ES-I3 (cell line): ENCODE results near the gene SPARC.

Experiments
- H3K36me3 ChIP-seq: 2 replicates; pipeline ENCODE4 v1.6.1; 2013; ENCODE audit warnings: mild to moderate bottlenecking, low read length, control low read depth, moderate library complexity; ENCODE audit not compliant: insufficient read depth
- H3K4me1 ChIP-seq: 2 replicates; pipeline ENCODE4 v1.6.1; 2013; ENCODE audit warnings: mild to moderate bottlenecking, control low read depth, low read length; ENCODE audit not compliant: insufficient read depth
- H3K9ac ChIP-seq: 2 replicates; pipeline ENCODE4 v1.6.1; 2013; ENCODE audit warnings: low read depth, mild to moderate bottlenecking, low read length, moderate library complexity
- H3K9me3 ChIP-seq: 2 replicates; pipeline ENCODE4 v1.6.1; 2013; ENCODE audit warnings: mild to moderate bottlenecking, low read length, moderate library complexity; ENCODE audit not compliant: control insufficient read depth, insufficient read depth

Gene SPARC

DNA sequence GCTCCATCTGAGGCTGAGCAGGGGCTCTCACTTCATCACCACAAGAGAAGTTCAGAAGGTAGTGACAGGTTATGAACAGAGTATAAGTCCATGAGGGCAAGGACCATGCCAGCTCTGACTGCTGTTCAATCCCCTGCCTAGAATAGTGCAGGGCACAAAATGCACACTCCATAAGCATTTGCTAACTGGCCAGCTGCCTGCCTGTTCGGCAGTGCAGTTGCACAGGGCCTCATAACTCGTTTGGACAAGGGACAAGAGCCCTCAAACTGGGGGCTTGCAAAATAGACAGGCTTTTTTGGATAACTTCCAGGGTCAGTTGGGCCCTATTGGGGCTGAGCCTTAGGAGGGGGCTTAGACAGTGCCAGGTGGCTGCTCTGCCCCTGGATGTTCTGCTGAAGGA, 21.1 kb downstream of the SPARC start:
- H3K4me1 ChIP-seq: peaks cover 4% of the 10 kb centered on the region; the same call in 1 of the 2 replicates
- no peaks in the 10 kb centered on the region for H3K9me3 ChIP-seq
- no peak overlapping the region for H3K9ac ChIP-seq
- H3K36me3 ChIP-seq: peaks cover 52% of the 10 kb centered on the region

- Histone ChIP-seq H3K36me3 (peaks cover 46% of the 10 kb centered on the region), H3K4me1 (peaks cover 4% of the 10 kb centered on the region; the same call in 1 of the 2 replicates), H3K9ac (no peak overlapping the region), H3K9me3 (no peaks in the 10 kb centered on the region)
Observed at GRCh38 chr5:151664694-151665585, 21.8 kb downstream of the SPARC start.

GRCh38 chr5:151663617-151664293, 23.0 kb downstream of the SPARC start:
- Histone ChIP-seq H3K36me3 (peaks cover 35% of the 10 kb centered on the region), H3K9me3 (no peaks in the 10 kb centered on the region), H3K9ac (no peak overlapping the region), H3K4me1 (peaks cover 11% of the 10 kb centered on the region; the same call in 1 of the 2 replicates)

DNA sequence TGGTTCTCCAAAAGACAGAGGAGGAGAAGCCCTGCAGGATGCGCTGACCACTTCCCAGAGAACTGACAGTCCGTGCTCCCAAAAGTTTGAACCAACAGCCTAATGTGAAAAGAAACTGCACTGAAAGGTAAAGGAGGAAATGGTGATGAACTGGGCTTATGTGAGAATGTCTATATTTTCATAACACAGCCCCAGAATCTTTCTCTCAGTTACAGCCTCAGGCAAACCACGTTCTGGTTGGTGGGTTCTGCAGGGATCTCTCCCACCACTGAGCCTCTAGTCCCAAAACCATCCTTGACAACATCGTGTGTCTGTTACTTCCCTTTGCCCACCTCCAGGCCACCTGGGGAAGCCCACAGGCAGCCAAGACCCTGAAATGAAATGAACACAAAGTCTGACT, 23.9 kb downstream of the SPARC start:
- peaks cover 30% of the 10 kb centered on the region for H3K36me3 ChIP-seq
- H3K4me1 ChIP-seq: peaks cover 11% of the 10 kb centered on the region; the same call in 1 of the 2 replicates
- no peaks in the 10 kb centered on the region for H3K9me3 ChIP-seq
- no peak overlapping the region for H3K9ac ChIP-seq

DNA sequence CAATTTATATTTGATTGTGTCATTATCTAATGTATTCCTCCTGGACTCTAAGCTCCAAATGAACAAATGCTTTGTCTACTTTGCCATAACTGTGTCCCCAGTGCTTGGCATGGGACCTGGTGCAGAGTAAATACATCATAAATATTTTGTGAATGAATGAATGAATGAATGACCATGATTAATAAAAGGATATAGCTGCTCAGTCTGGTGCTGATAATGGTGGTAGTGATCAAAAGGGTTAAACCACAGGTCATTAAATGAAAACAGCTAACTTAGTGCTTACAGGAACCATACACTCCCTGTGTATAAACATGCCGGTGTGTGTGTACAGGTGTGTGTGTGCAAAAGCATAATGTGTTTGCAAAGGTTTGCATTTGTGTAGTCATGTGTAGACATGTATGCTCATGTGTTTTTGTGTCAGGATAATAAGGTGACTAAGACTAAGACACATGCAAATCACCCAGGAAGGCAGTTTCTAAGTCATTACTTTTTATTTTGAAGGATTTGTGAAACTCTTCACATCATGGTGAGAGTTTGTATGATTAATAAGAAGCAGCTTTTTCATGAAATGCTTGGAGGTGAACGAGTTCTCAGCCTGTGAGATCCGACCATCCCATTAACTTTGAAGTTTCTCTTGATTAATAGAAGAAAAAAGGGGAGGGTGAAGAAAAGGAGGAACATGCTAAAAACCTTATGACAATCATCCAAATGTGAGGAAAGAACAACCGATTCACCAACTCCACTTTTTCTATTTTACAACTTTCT, 24.6 kb downstream of the SPARC start:
- H3K9ac ChIP-seq: no peak overlapping the region
- no peaks in the 10 kb centered on the region for H3K9me3 ChIP-seq
- peaks cover 30% of the 10 kb centered on the region for H3K36me3 ChIP-seq
- peaks cover 11% of the 10 kb centered on the region; the same call in 1 of the 2 replicates for H3K4me1 ChIP-seq

- Histone ChIP-seq H3K4me1 (peaks cover 11% of the 10 kb centered on the region; the same call in 1 of the 2 replicates), H3K36me3 (peaks cover 21% of the 10 kb centered on the region), H3K9me3 (no peaks in the 10 kb centered on the region), H3K9ac (no peak overlapping the region)
Observed at GRCh38 chr5:151660616-151661495, 25.9 kb downstream of the SPARC start.

DNA sequence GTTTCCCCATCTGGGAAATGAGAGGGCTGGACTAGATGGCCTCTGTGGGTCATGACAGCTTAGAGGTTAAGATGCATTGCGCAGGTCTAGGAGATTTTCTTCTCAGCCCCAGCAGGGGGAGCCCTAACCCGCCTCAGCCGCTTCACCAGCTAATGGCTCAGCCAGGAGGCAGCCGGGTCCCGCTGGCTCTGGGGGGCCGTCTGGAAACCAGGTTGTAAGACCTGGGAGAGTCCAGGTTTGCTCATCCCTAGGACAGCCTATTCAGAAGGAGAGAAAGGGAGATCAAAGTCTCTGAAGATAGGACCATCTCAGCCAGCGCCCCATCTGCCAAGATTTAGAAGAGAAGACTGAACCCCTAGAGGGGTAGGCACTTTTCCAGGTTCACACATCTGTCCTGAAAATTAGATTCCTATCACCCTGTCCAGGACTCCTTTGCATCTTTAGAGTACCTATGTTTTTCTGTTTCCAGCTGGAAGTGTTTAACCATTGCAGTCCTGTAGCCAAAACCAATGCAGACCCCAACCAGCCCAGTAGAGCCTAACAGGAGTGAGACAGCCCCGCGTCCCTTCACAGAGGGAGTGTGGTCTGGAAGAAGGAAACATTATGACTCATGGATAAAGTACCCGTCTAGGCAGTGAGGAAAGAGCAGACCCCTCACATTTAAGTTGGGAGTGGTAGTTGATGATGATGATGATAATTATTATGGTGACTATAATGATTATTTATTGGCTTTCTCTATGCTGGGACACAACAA, 27.5 kb downstream of the SPARC start:
- H3K9ac ChIP-seq: no peak overlapping the region
- peaks cover 11% of the 10 kb centered on the region; the same call in 1 of the 2 replicates for H3K4me1 ChIP-seq

GRCh38 chr5:151657114-151657513, 29.6 kb downstream of the SPARC start:
- Histone ChIP-seq H3K4me1 (peaks cover 11% of the 10 kb centered on the region; the same call in 1 of the 2 replicates), H3K36me3 (no peaks in the 10 kb centered on the region), H3K9me3 (no peaks in the 10 kb centered on the region), H3K9ac (no peak overlapping the region)

More for the DNA sequence above, 27.5 kb downstream of the SPARC start:
- H3K36me3 ChIP-seq: peaks cover 11% of the 10 kb centered on the region
- H3K9me3 ChIP-seq: no peaks in the 10 kb centered on the region

DNA sequence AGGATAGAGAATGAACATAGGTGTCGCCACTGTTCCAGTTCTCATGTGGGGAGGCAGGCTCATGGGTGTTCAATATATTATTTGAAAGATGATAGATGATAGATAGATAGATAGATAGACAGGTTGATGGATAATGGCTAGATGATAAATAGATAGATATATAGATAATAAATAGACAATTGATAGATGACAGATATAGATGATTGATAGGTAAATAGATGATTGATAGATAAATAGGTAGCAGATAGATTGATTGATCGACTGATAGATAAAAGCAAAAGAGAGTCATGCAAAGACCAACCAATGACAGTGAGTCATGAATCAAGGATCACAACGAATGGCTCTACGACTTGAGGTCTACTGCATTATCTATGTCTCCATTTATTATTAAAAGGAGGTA, 30.4 kb downstream of the SPARC start:
- no peak overlapping the region for H3K9ac ChIP-seq
- no peaks in the 10 kb centered on the region for H3K9me3 ChIP-seq
- peaks cover 11% of the 10 kb centered on the region; the same call in 1 of the 2 replicates for H3K4me1 ChIP-seq
- no peaks in the 10 kb centered on the region for H3K36me3 ChIP-seq

- no peaks in the 10 kb centered on the region for H3K36me3 ChIP-seq
- H3K4me1 ChIP-seq: no peaks in the 10 kb centered on the region
- H3K9me3 ChIP-seq: no peaks in the 10 kb centered on the region
- no peak overlapping the region for H3K9ac ChIP-seq
Observed at GRCh38 chr5:151651997-151652645, 34.6 kb downstream of the SPARC start.

DNA sequence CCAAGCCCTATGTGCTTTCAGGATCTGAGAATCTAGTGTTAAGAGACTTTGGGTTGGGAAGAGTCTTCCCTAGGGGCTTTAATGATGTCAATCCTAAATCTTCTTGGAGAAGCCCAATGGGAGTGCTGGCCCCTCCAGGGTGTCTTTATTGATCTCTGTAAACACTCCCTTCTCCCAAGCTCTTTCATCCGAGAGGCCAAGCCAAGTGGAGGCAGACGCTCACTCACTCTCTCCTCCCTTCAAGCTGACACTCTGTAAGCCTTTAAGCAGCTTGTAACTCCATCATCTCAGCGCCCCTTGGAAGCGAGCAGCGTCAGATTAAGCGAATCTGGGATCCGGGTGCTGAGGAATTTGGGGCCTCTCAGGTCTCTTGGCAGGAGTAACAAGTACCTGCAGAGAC, 37.7 kb downstream of the SPARC start:
- Histone ChIP-seq H3K4me1 (no peaks in the 10 kb centered on the region), H3K9ac (no peak overlapping the region), H3K9me3 (no peaks in the 10 kb centered on the region), H3K36me3 (no peaks in the 10 kb centered on the region)

GRCh38 chr5:151648089-151648488, 38.6 kb downstream of the SPARC start:
- H3K36me3 ChIP-seq: no peaks in the 10 kb centered on the region
- H3K9me3 ChIP-seq: no peaks in the 10 kb centered on the region
- no peaks in the 10 kb centered on the region for H3K4me1 ChIP-seq
- H3K9ac ChIP-seq: no peak overlapping the region
